IPS-18c (cell line): ENCODE data around the gene NDRG3.

ENCODE experiments used
- H3K4me3 ChIP-seq: 2 replicates; pipeline ENCODE4 v1.7.0; 2013; ENCODE audit warnings: low read depth, mild to moderate bottlenecking, low read length, moderate library complexity; ENCODE audit not compliant: insufficient read depth
- H3K9me3 ChIP-seq: one replicate; pipeline ENCODE4 v1.6.1; 2013; ENCODE audit warnings: mild to moderate bottlenecking, low read length, moderate library complexity; ENCODE audit not compliant: control insufficient read depth, insufficient read depth

Gene NDRG3

DNA sequence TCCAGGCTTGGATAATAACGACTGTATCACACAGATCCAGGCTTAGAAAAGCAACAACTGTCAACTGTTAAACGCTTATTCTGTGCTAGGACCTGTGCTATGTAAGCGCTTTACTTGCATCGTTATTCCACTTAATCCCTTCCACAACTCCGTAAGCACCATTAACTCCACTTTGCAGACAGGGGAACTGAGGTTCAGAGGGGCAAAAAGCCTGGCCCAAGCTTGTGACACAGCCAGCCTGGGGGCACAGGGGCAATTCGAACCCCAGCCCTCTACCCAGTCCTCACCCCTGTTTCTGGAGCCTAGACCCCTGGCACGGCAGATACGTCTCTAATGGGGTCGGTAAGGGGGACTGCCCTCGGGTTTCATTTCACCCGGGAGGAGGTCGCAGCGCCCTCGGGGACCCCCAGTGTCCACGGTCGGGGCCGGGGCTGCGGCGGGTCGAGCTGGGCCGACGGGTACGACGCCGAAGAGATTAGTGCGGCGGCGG is 27.3 kb upstream of the NDRG3 start:
- H3K9me3 ChIP-seq: peaks cover 2% of the 10 kb centered on the region
- H3K4me3 ChIP-seq: peak overlapping the region; percentile 86

DNA sequence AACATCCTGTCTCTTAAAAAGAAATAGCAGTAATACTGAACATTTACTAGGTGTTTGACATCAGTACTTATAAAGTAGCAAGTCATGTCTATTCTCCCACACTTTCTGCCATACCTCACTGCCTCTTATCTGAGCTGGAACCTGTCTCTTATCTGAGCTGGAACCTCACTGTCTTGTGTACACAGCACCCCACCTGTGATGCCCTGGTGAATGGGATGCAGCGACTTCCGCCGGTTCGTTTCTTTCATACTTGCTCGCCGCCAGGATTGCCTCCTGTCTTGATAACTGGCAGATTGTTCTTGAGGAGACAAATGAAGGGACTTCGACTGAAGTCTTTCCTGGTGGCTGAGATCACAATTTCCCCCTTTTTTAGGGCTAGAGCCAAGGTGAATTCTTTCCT is 24.8 kb upstream of the NDRG3 start:
- Histone ChIP-seq H3K9me3 (peaks cover 2% of the 10 kb centered on the region), H3K4me3 (no peak overlapping the region)

DNA sequence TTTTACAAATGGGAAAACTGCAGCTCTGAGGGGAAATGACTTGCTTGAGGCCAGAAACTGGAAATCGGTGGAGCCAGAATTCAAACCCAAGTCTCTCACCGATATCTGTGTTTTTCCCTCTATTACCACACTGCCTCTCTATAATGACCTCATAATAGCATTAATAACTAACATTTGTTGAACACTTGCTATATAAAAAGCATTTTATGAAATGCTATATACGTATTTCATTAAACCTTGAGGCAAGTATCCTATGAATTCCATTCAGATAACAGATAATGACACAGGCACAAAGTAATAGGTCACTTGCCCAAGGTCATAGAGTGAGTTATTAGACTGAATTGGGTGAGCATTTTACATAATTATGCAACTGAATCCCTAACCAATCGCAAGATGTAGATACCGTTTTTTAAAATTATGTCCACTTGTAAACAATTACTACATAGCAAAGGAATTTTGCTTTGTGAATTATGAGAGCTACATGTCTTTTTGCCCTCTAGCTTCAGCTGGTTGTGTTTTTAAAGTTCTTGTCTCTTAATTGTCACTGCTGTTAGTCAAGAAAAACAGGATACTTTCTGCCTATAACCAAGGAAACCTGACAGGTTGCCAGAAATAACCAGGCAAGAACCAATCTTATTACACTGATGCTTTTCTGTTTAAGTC is 23.0 kb upstream of the NDRG3 start:
- Histone ChIP-seq H3K9me3 (peaks cover 2% of the 10 kb centered on the region), H3K4me3 (no peak overlapping the region)

DNA sequence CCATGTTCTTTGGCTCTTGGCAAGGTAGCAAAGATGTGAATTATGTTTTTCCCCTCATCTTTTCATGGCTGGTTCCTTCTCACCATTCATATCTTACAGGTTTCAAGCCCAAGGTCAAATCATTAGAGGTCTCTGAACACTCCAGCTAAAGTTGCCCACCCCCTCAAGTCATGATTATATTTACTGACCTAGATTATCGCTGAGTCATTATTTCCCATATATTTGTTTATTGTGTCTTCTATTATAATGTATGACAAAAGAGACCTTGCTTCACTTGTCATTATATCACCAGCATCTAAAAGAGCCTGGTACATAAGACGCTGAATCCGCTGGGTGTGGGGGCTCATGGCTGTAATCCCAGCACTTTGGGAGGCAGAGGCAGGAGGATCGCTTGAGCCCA is 15.2 kb upstream of the NDRG3 start:
- no peaks in the 10 kb centered on the region for H3K9me3 ChIP-seq

DNA sequence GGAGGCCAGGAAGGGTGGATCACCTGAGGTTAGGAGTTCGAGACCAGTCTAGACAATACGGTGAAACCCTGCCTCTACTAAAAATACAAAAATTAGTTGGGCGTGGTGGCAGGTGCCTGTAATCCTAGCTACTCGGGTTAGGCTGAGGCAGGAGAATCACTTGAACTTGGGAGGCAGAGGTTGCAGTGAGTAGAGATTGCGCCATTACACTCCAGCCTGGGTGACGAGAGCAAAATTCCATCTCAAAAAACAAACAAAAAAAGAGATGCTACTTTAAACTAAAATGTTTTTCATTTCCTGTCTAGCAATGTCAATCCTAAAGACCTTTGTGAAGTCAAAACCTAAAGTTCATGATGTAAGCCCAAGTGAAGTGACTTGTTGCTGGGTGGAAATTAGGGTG is 14.8 kb upstream of the NDRG3 start:
- no peak overlapping the region for H3K4me3 ChIP-seq
- no peaks in the 10 kb centered on the region for H3K9me3 ChIP-seq

More for the DNA sequence above, 15.2 kb upstream of the NDRG3 start:
- H3K4me3 ChIP-seq: no peak overlapping the region

DNA sequence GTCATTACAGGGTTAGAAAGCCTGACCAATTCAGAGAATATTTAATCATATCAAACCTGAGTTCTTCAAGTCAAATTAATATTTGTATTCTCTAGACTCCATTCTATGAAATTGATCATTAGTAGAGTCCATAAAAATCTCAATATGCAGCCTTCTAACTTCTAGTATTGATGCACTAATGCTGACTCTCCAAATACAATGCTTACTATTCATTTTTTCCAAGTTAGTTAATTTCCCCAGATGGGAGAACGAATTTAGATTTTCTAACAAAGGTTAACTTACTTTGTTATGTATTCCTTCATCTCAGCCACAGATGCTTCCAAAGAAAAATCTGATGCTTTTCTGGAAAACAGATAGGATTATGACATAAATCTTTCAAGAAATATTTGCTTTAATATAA is 12.4 kb upstream of the NDRG3 start:
- H3K9me3 ChIP-seq: no peaks in the 10 kb centered on the region
- H3K4me3 ChIP-seq: no peak overlapping the region

DNA sequence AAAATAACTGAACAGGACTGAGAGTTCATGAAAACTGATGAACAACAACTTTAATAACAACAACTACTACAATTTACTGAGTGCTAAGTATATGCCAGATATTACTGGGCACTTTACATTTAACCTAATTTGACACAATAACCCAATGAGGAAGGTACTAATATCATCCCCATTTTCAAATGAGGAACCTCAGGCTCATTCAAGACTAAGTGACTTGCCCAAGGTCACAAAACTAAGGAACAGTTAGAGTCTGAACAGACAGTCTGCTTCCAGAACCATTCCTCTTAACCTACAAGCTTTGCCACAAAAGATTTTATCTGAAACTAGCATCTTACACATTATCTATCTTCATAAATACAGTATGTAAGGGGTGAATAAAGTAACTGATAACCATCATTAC is 10.6 kb upstream of the NDRG3 start:
- no peak overlapping the region for H3K4me3 ChIP-seq
- H3K9me3 ChIP-seq: no peaks in the 10 kb centered on the region

DNA sequence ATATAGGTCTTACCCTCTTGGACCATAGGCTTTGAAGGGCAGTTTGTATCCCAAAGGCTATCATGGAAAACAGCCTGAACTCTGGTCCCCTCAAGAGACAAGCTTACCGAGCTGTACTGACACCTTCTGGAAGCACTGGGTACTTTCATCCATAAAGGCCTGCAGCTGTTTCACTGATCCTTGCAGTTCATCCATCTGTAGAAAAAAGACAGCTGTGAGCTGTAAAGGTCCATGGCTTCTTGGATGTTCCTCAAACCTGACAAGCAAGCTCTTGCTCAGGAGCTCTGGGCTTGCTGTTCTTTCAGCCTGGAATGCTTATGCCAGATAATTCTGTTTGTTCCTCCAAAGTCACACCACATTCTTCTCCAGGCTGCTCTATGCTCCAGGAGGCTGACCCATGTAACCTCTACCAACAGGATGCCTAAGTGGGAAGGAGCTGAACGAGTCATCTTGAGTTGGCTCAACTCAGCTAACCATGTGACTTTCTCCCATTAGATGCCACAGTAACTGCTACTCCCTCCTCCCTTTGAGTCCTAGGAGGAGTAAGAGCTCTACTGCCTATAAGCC is 8.8 kb upstream of the NDRG3 start:
- H3K4me3 ChIP-seq: no peak overlapping the region
- no peaks in the 10 kb centered on the region for H3K9me3 ChIP-seq

DNA sequence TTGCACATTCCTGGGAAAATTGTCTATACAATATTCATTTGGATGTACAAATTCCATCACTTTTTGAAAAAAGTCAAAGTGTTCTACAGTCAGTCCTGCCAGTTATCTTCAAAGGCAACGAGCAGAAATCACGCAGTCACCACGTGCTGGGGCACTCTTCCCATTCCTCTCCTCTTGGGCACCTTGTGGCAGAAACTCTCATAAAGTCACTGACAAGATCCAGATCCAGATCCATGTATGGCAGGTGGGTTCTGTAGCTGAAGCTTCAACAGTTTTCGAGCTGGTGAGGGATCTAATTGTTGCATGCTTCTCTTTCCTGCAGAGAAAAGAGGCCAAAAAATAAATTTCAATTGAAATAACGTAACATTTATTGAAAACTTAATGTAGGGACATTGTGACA is 6.7 kb upstream of the NDRG3 start:
- Histone ChIP-seq H3K4me3 (no peak overlapping the region), H3K9me3 (no peaks in the 10 kb centered on the region)

DNA sequence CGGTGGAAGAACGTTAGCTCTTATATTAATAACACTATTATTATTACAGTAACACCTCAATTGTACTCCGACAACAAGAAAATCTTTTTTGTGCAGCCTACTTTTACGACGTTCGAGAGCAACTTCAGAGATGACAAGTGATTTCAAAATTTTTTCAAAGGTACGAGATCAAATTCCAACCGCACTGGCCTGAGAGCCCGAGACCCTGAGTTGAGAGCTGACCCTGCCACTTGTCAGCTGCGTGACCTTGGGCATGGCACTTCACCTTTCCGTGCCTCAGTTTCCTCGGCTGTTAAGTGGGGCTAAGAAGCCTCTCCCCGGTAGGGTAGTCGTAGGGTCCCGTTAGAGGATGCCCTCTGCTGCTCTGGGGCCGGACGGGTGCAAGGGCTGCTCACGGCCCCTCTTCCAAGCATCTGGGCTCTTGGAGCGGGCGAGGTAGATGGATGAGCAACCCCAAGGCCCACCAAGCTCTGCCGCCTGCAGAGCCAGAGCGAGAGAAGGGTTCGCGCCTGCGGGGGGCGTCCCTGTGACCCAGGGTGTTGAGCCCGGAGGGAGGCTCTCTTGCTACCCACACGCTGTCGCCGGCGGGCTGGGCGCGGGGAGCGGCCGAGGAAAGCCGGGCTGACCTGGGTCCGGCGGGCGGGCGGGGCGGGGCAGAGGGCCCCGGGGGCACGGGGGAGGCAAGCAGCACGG is 510 bp downstream of the NDRG3 start:
- Histone ChIP-seq H3K4me3 (peak overlapping the region; percentile 79), H3K9me3 (no peaks in the 10 kb centered on the region)

DNA sequence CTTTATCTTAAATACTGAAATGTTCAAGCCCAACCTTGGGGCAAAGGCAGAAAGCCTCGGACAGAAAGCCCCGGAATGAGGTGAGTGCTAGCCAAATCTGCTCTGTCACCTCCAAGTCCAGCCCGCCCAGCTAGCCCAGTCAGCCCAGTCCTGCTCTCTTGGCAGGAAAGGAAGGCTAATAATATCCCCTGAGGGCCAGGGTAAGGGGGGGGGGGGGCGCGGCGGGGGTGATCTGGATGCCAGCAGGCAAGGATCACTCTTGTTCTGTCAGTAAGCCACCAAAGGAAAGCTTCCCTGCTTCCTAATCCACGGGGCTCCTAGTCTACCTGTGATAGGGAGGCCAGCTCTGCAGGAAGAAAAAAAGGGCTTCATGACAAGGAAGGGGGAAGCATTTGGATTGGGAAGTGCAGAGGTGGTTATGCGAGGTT is 1.1 kb downstream of the NDRG3 start:
- Histone ChIP-seq H3K9me3 (no peaks in the 10 kb centered on the region), H3K4me3 (peak overlapping the region; percentile 79; the same call in 1 of the 2 replicates)

DNA sequence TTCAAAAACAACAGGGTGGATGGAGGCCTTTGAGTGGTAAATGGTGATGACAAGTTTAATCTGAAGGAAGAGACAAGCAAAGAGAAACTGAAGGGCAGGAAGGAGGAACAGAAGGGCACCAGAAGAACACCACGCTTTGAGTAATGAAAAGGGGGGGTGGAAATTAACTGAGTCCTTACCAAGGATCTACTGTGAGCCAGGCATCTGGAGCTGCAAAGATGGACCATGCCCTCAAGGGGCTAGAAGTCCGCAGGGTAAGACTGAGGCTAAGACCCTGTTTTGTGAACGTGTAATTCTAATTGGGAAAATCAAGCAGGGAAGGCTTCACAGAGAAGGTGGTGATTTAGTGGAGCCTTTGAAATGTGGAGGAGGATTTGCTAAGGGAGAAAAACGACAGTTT is 1.6 kb downstream of the NDRG3 start:
- Histone ChIP-seq H3K9me3 (no peaks in the 10 kb centered on the region), H3K4me3 (no peak overlapping the region)

DNA sequence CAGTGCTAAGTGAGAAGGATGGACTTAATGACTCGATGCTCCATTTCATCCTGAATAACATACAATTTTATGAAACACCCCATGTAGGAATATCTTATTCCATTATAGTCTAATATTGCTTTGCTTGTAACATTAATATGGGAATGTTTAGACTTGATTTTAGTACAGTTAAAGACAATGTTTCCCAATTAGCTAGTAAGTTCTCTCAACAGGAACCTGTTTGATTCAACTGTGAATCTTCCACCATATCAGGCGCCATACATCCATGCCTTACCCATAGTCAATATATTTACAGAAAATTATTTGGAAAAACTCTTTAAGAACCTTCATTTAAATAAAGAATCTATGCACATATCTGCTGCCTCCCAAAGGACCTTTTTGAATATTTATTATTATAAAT is 3.3 kb downstream of the NDRG3 start:
- no peaks in the 10 kb centered on the region for H3K9me3 ChIP-seq

DNA sequence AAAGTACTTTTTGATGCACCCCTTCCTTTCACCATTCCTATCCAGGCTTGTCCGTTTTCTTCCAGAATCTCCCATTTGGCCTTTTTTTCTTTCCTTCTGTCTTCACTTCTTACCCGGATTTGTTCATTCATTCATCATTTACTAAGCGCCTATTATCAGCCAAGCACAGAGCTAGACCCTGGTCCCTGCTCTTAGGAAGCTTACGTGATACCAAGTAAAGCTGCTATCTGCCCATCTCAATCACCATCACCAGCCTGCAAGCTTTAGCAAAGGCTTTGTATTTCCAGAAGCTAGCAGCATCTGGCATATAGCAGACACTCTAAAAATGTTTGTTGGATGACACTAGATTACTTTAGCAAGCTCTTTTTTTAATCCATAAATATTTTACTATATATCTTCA is 4.8 kb downstream of the NDRG3 start:
- Histone ChIP-seq H3K4me3 (no peak overlapping the region), H3K9me3 (no peaks in the 10 kb centered on the region)

More for the DNA sequence above, 3.3 kb downstream of the NDRG3 start:
- H3K4me3 ChIP-seq: no peak overlapping the region

DNA sequence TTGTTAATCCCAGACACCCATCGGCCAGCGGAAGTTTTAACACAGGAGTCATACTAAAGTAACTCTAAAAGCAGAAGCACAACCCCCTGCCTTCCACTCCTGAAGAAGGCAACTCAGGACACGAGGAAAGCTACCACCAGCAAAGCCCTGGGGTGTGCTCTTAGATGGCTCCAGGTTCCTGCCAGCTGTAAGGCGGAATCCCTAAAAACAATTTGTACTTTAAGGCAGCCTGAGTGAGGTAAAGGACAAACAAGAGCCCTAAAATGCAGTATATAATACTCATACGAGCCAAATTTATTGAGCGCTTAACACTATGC is 8.7 kb downstream of the NDRG3 start:
- Histone ChIP-seq H3K9me3 (no peaks in the 10 kb centered on the region), H3K4me3 (no peak overlapping the region)

DNA sequence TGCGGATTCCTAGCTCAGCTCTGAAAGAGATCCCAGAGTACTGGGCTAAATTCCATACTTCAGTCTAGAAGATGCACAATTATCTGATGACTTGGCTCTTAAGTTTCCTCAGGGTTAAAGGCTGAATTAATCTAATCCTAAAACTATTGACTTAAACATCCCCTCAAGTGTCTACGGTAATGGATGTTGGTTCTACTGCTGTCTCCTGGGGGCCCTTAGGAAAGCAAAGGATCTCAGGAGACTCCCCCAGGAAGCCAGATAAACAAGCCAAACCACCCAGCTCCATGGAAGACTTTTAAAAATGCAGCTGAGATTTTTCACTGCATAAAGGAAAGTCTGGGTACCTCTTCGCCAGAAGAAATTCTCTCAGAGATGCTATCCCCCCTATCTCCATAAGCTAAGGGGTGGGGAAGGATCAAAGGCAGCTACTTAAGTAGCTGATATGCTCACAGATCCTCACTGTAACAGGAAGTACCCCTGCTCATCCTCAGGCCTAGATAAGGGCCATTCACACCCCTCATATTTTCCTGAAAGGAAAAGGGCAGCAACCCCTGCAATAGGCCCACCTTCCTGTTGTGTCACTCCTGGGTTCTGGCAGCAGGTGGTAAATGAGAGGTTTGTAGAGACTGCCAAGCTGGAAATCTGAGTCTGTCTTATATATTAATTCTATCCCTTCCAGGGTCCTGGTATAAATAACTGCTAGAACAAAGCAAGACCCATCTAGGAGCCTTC is 9.3 kb downstream of the NDRG3 start:
- no peaks in the 10 kb centered on the region for H3K9me3 ChIP-seq
- H3K4me3 ChIP-seq: no peak overlapping the region

DNA sequence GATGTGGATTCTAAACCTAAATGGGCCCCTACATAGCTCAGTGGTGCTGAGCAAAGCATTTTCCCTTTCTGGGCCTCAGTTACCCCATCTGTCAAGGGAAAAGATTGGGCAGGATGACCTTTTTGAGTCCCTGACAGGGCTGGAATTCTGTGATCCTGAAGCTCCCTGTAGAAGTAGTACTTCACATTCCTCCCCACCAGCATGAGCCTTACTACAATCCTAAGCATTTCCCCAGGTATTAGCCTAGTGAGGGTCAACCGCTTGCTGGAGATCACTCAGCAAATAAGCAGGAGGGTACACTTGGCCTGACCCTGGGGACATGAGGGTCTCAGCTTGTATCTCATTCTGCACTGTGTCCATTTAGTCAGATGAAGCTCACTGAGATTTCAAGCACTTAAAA is 13.4 kb downstream of the NDRG3 start:
- Histone ChIP-seq H3K4me3 (no peak overlapping the region), H3K9me3 (no peaks in the 10 kb centered on the region)

DNA sequence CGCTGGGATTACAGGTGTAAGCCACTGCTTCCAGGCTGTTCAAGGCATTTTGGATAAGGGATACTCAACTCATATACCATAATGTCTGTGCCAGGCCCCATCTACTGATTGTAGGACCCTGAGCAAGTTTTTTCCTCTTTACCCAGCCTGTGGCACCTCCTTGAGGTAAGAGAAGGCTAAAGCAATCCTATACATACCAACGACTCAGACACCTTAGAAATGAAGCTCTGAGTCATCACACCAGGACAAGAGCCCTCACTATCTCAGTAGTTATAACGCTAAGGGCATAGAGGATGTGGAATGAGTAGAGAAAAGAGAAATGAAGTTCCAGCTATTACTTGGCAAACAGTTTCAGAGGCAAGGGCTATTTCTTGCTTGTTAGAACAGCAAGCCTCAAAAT is 16.9 kb downstream of the NDRG3 start:
- H3K9me3 ChIP-seq: no peaks in the 10 kb centered on the region
- H3K4me3 ChIP-seq: no peak overlapping the region
